AG09309 (cell line): Measurements from ENCODE around the gene BRIP1.
"Not testable (repeated sequence)": the region's sequence is repeated elsewhere in the genome, so short reads cannot be mapped to it uniquely, and the experiment has no call there.

Source experiments
- DNase-seq: peaks from one replicate; pipeline ENCODE4 v3.0.0-alpha.2; 2010; ENCODE audit warnings: low read depth
- H3K4me3 ChIP-seq: 2 replicates; pipeline ENCODE4 v1.5.1; 2011; ENCODE audit warnings: mild to moderate bottlenecking, low read depth, low read length, moderate library complexity; ENCODE audit not compliant: control insufficient read depth
- CTCF ChIP-seq: IDR thresholded peaks from 2 replicates; pipeline ENCODE4 v1.5.1; 2011; ENCODE audit warnings: mild to moderate bottlenecking, low read depth, low read length, inconsistent platforms; ENCODE audit not compliant: insufficient read depth, control insufficient read depth; ENCODE audit errors: missing control alignments

Gene BRIP1

DNA sequence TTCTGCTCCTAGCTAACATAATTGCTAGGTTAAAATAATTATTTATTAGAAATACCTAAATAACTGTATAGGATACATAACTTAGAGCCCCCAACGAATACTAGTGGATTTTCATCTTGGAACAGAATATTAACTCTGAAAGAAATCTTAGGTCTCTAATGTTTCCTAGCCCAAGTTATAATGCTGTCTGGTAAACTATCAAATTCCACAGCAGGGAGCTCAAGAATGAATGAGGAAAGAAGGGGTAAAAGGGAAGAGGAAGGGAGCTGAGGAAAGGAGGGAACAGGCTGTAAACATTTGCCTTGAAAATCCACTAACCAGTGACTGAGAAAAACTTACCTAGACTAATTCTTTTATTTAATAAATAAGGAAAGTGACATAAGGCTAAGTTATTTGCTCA is 179.2 kb downstream of the BRIP1 start:
- no peak for TF ChIP-seq CTCF
- no peak overlapping the region for H3K4me3 ChIP-seq
- DNase-seq: no peak

- DNase-seq: no peak
- no peak for TF ChIP-seq CTCF
- no peak overlapping the region for H3K4me3 ChIP-seq
Measured at GRCh38 chr17:61683466-61683865, 179.9 kb downstream of the BRIP1 start.

DNA sequence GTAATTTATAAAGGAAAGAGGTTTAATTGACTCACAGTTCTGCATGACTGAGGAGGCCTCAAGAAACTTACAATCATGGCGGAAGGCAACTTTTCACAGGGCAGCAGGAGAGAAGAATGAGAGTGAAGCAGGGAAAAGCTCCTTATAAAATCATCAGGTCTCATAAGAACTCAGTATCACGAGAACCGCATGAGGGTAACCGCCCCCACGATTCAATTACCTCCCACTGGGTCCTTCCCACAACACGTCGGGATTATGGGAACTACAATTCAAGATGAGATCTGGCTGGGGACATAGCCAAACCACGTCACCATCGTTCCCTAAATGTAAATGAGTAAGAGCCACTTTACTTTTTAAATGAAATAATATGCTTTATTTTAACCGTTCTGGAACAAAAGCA is 182.4 kb downstream of the BRIP1 start:
- no peak overlapping the region for H3K4me3 ChIP-seq
- no peak for DNase-seq
- TF ChIP-seq CTCF: no peak

DNA sequence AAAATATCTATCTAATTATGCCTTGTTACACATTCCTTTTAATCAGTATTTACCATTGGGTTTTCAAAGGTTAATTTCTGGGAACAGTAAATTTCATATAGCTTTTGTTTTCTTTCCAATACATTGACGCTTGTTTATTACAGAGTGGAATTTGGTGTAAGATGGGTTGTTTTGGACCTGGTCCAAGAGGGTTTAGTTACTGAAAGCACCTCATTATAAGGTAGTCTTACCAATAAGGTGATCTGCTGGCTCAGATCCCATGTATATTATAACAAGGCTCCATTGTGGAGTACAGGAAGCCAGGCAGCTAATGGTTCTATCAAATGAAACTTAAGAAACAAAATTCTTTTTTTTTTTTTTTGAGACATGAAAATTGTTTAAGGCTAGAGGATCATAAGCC is 185.0 kb downstream of the BRIP1 start:
- DNase-seq: no peak
- H3K4me3 ChIP-seq: no peak overlapping the region
- TF ChIP-seq CTCF: no peak

DNA sequence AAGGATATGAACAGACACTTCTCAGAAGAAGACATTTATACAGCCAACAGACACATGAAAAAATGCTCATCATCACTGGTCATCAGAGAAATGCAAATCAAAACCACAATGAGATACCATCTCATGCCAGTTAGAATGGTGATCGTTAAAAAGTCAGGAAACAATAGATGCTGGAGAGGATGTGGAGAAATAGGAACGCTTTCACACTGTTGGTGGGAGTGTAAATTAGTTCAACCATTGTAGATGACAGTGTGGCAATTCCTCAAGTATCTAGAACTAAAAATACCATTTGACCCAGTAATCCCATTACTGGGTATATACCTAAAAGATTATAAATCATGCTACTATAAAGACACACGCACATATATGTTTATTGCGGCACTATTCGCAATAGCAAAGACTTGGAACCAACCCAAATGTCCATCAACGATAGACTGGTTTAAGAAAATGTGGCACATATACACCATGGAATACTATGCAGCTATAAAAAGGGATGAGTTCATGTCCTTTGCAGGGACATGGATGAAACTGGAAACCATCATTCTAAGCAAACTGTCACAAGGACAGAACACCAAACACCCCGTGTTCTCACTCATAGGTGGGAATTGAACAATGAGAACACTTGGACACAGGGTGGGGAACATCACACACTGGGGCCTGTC is 186.0 kb downstream of the BRIP1 start:
- not testable (repeated sequence) for DNase-seq, H3K4me3 ChIP-seq

DNA sequence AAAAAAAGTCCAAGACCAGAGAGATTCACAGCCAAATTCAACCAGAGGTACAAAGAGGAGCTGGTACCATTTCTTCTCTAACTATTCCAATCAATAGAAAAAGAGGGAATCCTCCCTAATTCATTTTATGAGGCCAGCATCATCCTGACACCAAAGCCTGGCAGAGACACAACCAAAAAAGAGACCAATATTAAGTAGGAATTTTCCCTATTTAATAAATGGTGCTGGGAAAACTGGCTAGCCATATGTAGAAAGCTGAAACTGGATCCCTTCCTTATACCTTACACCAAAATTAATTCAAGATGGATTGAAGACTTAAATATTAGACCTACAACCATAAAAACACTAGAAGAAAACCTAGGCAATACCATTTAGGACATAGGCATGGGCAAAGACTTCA is 186.8 kb downstream of the BRIP1 start:
- not testable (repeated sequence) for H3K4me3 ChIP-seq

DNA sequence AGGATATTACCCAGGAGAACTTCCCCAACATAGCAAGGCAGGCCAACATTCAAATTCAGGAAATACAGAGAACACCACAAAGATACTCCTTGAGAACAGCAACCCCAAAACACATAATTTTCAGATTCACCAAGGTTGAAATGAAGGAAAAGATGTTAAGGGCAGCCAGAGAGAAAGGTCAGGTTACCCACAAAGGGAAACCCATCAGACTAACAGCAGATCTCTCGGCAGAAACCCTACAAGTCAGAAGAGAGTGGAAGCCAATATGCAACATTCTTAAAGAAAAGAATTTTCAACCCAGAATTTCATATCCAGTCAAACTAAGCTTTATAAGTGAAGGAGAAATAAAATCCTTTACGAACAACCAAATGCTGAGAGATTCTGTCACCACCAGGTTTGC is 188.7 kb downstream of the BRIP1 start:
- DNase-seq, H3K4me3 ChIP-seq: not testable (repeated sequence)

More for the DNA sequence above, 186.8 kb downstream of the BRIP1 start:
- DNase-seq: not testable (repeated sequence)

DNA sequence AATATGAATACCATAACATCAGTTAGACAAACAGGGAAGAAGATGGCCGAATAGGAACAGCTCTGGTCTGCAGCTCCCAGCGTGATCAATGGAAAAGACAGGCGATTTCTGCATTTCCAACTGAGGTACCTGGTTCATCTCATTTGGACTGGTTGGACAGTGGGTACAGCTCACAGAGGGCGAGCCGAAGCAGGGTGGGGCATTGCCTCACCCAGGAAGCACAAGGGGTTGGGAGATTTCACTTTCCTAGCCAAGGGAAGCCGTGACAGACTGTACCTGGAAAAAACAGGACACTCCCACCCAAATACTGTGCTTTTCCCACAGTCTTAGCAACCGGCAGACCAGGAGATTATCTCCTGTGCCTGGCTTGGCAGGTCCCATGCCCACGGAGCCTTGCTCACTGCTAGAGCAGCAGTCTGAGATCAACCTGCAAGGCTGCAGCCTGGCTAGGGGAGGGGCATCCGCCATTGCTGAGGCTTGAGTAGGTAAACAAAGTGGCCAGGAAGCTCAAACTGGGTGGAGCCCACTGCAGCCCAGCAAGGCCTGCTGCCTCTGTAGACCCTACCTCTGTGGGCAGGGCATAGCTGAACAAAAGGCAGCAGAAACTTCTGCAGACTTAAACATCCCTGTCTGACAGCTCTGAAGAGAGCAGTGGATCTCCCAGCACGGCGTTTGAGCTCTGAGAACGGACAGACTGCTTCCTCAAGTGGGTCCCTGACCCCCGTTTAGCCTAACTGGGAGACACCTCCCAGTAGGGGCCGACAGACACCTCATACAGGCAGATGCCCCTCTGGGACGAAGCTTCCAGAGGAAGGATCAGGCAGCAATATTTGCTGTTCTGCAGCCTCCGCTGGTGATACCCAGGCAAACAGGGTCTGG is 190.1 kb downstream of the BRIP1 start:
- not testable (repeated sequence) for H3K4me3 ChIP-seq, DNase-seq

GRCh38 chr17:61672140-61672539 is 191.2 kb downstream of the BRIP1 start:
- H3K4me3 ChIP-seq: no peak overlapping the region
- no peak for TF ChIP-seq CTCF

More at GRCh38 chr17:61672140-61672539, 191.2 kb downstream of the BRIP1 start:
- DNase-seq: no peak
